Stimulated activated naive CD8-positive, alpha-beta T cell treated with anti-CD3 and anti-CD28 coated beads, Interleukin-15, amount 100 ng/mL, for 72 hours (primary cell): ENCODE measurements around the gene KRTAP10-12.
"Not testable (repeated sequence)": the region's sequence is repeated elsewhere in the genome, so short reads cannot be mapped to it uniquely, and the experiment has no call there.

Source experiments
- ATAC-seq: fragments of 150-1000 bp; cut with Tn5 transposase; 2 replicates; pipeline ENCODE4 v1.10.0; 2021; ENCODE audit warnings: mild to moderate bottlenecking, moderate library complexity
- DNase-seq, 2 donors: peaks; one replicate each; pipeline ENCODE4 v3.0.0; 2021 to 2022
- H3K27ac Mint-ChIP-seq, 2 donors: one replicate each; pipeline ENCODE4 v1.8.0; 2022; ENCODE audit warnings: mild to moderate bottlenecking in 2 of 2, mixed read lengths in 2 of 2, moderate library complexity in 2 of 2
- H3K27me3 Mint-ChIP-seq: one replicate; pipeline ENCODE4 v1.8.0; 2022; ENCODE audit warnings: mixed read lengths
- H3K4me1 Mint-ChIP-seq: one replicate; pipeline ENCODE4 v1.8.0; 2022; ENCODE audit warnings: mild to moderate bottlenecking, mixed read lengths
- H3K4me3 Mint-ChIP-seq, 2 donors: one replicate each; pipeline ENCODE4 v1.8.0; 2022; ENCODE audit warnings: mild to moderate bottlenecking in 2 of 2, mixed read lengths in 2 of 2, moderate library complexity in 1 of 2
- H3K9me3 Mint-ChIP-seq, 2 donors: one replicate each; pipeline ENCODE4 v1.8.0; 2022; ENCODE audit warnings: mixed read lengths in 2 of 2

The KRTAP10-12 gene

DNA sequence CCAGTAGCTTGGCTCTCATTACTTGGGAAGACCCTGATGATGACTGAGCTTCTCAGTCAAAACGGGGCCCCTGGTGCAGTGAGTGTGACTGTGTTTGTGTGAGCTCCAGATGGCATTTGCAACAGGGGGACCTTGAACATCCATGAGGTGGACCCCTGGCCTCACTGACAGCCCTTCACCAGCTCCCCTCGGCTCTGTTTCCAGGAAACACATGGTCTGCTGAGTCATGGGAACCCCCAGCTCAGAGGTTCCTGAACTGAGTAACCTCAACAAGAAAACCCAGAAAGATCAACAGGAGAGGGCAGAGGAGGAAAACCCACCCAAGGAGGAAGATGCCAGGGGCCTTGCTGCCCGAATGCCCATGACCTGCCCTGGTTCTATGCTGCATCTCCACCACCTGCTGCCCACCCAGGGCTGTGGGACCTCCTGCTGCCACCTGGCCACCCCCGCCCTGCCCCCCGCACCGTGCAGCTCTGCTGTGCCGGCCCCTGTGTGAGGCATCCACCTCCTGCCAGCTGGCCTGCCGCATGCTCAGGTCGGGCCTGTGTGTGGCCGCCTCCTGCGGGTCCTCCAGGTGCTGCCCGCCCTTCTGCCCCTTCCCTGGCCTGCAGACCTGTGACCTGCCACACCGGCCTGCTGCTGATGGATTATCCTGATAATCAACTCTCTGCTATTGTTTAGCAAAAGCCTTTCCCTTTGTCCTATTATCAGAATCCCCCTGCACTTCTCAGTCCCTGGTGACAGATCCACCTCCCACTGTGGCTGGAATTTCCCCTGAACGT, 10.8 kb upstream of the KRTAP10-12 start:
- Mint-ChIP-seq H3K27ac (peak overlapping the region in 1 of 2 donors; percentile 67), H3K4me1 (peaks cover 22% of the 10 kb centered on the region), H3K4me3 (peak overlapping the region in 1 of 2 donors; percentile 49), H3K27me3 (no peaks in the 10 kb centered on the region), H3K9me3 (no peaks in the 10 kb centered on the region)
- DNase-seq, result no peak
- ATAC-seq, result peak; percentile 57

GRCh38 chr21:44686843-44687561, 10.0 kb upstream of the KRTAP10-12 start:
- Mint-ChIP-seq H3K4me3 (no peak overlapping the region), H3K27ac (peak overlapping the region; percentile 37 to 69), H3K27me3 (no peaks in the 10 kb centered on the region), H3K4me1 (peaks cover 30% of the 10 kb centered on the region), H3K9me3 (no peaks in the 10 kb centered on the region)
- ATAC-seq, result no peak
- no peak for DNase-seq

GRCh38 chr21:44687671-44688070, 9.3 kb upstream of the KRTAP10-12 start:
- no peaks in the 10 kb centered on the region for H3K27me3 Mint-ChIP-seq
- H3K27ac Mint-ChIP-seq, result peak overlapping the region in 1 of 2 donors; percentile 37
- H3K4me1 Mint-ChIP-seq, result peaks cover 31% of the 10 kb centered on the region
- peaks cover 3 to 5% of the 10 kb centered on the region in 2 donors for H3K9me3 Mint-ChIP-seq
- no peak overlapping the region for H3K4me3 Mint-ChIP-seq
- ATAC-seq (no peak), DNase-seq (no peak)

DNA sequence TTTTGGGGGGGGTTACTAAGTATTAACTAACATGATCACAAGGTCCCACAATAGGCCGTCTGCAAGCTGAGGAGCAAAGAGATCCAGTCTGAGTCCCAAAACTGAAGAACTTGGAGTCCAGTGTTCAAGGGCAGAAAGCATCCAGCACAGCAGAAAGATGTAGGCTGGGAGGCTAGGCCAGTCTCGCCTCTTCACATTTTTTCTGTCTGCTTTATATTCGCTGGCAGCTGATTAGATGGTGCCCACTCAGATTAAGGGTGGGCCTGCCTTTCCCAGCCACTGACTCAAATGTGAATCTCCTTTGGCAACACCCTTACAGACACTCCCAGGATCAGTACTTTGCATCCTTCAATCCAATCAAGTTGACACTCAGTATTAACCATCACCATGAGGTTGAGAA, 7.2 kb upstream of the KRTAP10-12 start:
- H3K4me3 Mint-ChIP-seq, H3K27ac Mint-ChIP-seq, DNase-seq, H3K27me3 Mint-ChIP-seq, ATAC-seq: not testable (repeated sequence)
- Mint-ChIP-seq H3K9me3 (peaks cover 20% of the 10 kb centered on the region in 2 donors), H3K4me1 (peaks cover 32% of the 10 kb centered on the region)

DNA sequence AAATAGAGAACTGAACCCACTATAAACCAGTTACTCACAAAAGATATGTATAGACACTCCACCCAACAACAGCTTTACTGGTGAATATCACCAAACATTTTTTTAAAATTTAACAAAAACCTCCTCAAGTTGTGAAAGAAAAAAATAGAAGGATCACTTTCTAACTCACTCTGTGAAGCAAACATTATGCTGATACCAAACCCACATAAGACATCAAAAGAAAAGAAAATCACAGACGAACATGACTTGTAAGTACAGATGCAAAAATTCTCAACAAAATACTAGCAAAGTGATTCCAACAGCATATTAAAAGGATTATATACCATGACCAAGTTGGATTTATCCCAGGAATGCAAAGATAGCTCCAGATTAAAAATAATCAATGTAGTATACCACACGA, 5.3 kb upstream of the KRTAP10-12 start:
- Mint-ChIP-seq H3K9me3 (peaks cover 20% of the 10 kb centered on the region in 2 donors), H3K27me3 (peaks cover 15% of the 10 kb centered on the region), H3K27ac (no peak overlapping the region), H3K4me1 (peaks cover 26% of the 10 kb centered on the region), H3K4me3 (no peak overlapping the region)
- DNase-seq, result no peak
- no peak for ATAC-seq

DNA sequence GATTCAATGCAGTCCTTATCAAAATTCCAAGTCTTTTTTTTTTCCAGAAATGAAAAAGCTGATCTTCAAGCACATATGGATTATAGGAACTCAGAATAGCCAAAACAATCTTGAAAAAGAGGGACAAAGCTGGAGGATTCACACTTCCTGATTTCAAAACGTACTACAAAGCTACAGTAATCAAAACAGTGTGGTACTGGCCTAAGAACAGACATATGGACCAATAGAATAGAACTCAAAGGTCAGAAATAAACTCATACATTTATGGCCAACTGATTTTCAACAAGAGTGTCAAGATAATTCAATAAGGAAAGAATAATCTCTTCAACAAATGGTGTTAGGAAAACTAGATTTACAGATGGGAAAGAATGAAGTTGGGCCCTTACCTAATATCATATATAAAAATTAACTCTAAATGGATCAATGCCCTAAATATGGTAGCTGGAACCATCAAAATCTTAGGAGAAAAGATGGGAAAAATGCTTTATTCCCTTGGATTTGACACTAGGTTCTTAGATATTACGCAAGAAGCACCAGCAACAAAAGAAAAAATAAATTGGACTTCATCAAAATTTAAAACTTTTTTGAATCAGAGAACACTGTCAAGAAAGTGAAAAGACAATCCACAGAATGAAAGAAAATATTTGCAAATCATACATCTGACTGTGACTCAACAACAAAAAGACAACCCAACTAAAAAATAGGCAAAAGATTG, 4.0 kb upstream of the KRTAP10-12 start:
- Mint-ChIP-seq H3K27me3 (peaks cover 28% of the 10 kb centered on the region), H3K4me3 (no peak overlapping the region), H3K4me1 (peaks cover 31% of the 10 kb centered on the region), H3K9me3 (peaks cover 20% of the 10 kb centered on the region in 2 donors), H3K27ac (no peak overlapping the region)
- DNase-seq (no peak), ATAC-seq (no peak)

GRCh38 chr21:44694776-44695175, 2.2 kb upstream of the KRTAP10-12 start:
- Mint-ChIP-seq H3K27me3 (peaks cover 46% of the 10 kb centered on the region), H3K4me3 (no peak overlapping the region), H3K4me1 (peaks cover 42% of the 10 kb centered on the region), H3K27ac (no peak overlapping the region), H3K9me3 (peaks cover 20% of the 10 kb centered on the region in 2 donors)
- no peak for DNase-seq
- ATAC-seq, result no peak

DNA sequence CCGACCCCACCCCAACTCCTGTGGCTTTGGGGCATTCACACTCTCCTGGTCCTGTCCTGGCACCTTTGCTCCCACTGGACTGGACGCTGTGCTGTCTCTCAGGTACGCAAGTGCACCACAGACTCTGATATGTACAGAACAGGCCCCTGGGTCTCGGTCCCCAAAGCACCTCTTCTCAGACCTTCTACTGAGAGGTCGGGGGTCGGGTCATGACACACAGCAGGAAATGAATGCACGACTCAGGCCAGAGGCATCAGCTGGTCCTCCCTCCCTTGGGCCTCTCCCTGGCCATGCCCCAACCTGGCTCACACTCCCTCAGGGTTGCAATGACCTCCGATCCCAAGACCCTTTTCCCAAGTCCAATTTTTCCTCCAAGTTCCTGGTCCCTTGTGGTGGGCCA, 1.8 kb upstream of the KRTAP10-12 start:
- no peak for ATAC-seq
- Mint-ChIP-seq H3K9me3 (peaks cover 20% of the 10 kb centered on the region in 2 donors), H3K27me3 (peaks cover 50% of the 10 kb centered on the region), H3K4me1 (peaks cover 42% of the 10 kb centered on the region), H3K4me3 (peak overlapping the region in 1 of 2 donors; percentile 17), H3K27ac (peak overlapping the region in 1 of 2 donors; percentile 21)
- DNase-seq, result no peak

DNA sequence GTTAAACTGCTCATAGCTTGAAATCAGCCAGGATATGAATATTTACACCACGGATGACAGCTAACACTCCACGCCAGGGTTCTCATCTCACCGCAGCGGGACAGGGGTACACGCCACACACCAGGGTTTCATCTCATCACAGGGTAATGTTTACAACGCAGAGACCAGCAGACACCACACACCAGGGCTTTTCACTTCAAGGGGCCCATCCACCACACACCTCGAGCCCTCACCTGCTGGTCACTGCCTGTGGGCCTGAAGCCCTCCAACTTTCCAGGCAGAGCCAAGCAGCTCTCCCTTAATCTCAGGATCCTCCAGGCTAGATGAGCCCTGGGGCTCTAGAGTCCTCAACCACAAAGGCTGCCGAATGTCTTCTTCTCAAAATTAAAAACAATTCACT, 1.3 kb upstream of the KRTAP10-12 start:
- no peak for DNase-seq
- Mint-ChIP-seq H3K27me3 (peaks cover 55% of the 10 kb centered on the region), H3K27ac (peak overlapping the region in 1 of 2 donors; percentile 47), H3K4me3 (no peak overlapping the region), H3K9me3 (peaks cover 20% of the 10 kb centered on the region in 2 donors), H3K4me1 (peaks cover 42% of the 10 kb centered on the region)
- no peak for ATAC-seq

- DNase-seq, result no peak
- H3K4me3 Mint-ChIP-seq, result no peak overlapping the region
- H3K27me3 Mint-ChIP-seq, result peaks cover 64% of the 10 kb centered on the region
- no peak for ATAC-seq
- H3K9me3 Mint-ChIP-seq, result peaks cover 20% of the 10 kb centered on the region in 2 donors
- peaks cover 34% of the 10 kb centered on the region for H3K4me1 Mint-ChIP-seq
- peak overlapping the region in 1 of 2 donors; percentile 64 for H3K27ac Mint-ChIP-seq
These were observed 400 bp upstream of the KRTAP10-12 start for GRCh38 chr21:44696572-44696971.

- DNase-seq, result no peak
- Mint-ChIP-seq H3K4me3 (no peak overlapping the region), H3K9me3 (peaks cover 11 to 13% of the 10 kb centered on the region in 2 donors), H3K4me1 (peaks cover 29% of the 10 kb centered on the region), H3K27ac (no peak overlapping the region), H3K27me3 (peaks cover 79% of the 10 kb centered on the region)
- no peak for ATAC-seq
These were observed 1.1 kb downstream of the KRTAP10-12 start for GRCh38 chr21:44697811-44698734.

DNA sequence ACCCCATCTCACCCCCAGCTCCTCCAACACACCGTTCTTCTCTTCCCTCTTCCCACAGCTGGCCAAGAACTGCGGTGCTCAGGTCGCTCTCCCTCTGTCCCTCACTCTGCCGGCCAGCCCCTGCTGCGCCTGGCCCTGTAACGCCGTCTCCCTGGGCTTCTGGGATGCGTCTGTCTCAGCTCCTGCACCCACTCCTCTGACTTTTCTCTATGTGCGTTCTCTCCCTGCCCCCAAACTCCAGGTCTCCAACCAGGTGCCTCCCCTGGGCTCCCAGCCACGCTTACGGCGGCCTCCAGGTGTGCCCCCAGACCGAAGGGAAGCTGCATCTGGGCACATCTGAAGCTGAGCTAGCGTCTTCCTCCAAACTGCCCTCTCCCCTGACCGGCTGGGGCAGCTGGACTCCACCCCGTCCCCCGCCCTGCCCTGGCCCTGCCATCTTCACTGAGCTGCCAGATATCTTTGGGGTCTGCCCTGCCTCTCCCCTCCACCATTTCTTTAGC, 2.6 kb downstream of the KRTAP10-12 start:
- ATAC-seq, result no peak
- Mint-ChIP-seq H3K9me3 (peaks cover 0 to 5% of the 10 kb centered on the region in 2 donors), H3K4me1 (peaks cover 29% of the 10 kb centered on the region), H3K4me3 (no peak overlapping the region), H3K27ac (no peak overlapping the region), H3K27me3 (peaks cover 94% of the 10 kb centered on the region)
- DNase-seq, result no peak

DNA sequence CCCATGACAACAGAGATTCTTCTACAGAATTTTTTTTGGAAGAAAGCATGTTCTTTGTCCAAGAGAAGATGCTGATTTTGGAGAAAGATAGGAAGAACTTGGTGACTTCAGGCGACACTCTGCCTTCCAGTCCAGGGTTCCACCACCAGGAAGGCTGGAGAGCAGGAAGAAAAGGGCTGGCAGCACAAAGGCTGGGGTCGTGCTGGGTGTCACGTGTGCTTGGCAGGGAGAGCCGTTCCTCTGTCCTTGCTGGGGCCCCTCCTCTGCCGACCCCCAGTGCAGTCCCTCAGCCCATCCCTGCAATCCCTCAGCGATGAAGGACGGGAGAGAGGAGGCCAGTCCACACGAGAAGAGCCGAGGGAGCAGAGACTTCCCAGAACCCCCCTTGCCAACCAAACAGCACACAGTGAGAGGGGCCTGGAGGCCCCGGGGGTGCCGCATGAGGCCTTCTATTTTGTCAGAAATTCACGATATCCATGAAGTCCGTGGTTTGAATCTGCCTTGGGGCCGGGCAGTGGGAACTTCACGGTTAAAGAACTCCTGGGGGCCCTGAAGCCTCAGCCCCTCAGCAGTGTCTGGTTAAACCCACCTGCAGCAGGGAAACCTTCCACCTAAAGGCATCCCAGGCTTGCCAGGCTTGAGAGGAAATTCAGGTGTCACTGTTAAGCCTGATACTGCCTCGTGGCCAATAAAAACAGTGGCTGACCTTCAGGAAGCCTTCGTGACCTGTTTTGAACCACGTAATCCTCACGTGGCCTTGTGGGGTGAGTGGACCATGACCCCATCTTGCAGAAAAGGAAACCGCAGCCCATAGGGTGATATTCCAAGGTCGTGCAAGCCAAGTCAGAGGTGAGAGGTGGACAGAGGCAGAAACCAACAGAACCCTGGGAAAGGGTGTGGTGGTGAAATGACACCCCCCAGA, 3.4 kb downstream of the KRTAP10-12 start:
- H3K9me3 Mint-ChIP-seq, result peaks cover 0 to 13% of the 10 kb centered on the region in 2 donors
- H3K4me1 Mint-ChIP-seq, result peaks cover 22% of the 10 kb centered on the region
- no peak for ATAC-seq
- H3K27ac Mint-ChIP-seq, result peak overlapping the region in 1 of 2 donors; percentile 21
- H3K27me3 Mint-ChIP-seq, result peaks cover 100% of the 10 kb centered on the region
- DNase-seq, result no peak
- no peak overlapping the region for H3K4me3 Mint-ChIP-seq

DNA sequence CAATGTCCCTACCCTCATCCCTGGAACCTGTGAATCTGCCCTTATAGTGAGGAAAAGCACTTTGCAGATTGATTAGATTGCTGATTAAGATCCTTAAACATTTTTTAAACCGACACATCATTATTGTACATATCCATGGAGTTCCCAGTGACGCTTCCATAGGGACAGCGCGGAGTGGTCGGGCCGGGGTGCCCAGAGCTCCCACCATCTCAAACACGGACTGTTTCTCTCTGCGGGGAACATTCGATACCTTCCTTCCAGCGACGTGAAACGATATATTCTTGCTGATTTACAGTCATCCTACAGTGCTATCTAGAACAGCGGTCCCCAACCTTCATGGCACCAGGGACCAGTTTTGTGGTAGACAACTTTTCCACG, 4.0 kb downstream of the KRTAP10-12 start:
- ATAC-seq (no peak), DNase-seq (no peak)
- peaks cover 100% of the 10 kb centered on the region for H3K27me3 Mint-ChIP-seq
- H3K4me1 Mint-ChIP-seq, result peaks cover 20% of the 10 kb centered on the region
- H3K27ac Mint-ChIP-seq, result no peak overlapping the region
- H3K9me3 Mint-ChIP-seq, result peaks cover 0 to 20% of the 10 kb centered on the region in 2 donors
- H3K4me3 Mint-ChIP-seq, result no peak overlapping the region
